ENCODE measurements around the gene LRRC4B. TPM values are rescaled to one million over a fixed set of nuclear protein-coding genes. Genes with fewer than 3 reads are reported as not detected.

The LRRC4B gene
- total RNA-seq, 1 experiment from 2014 or later, result 3.8 TPM

DNA sequence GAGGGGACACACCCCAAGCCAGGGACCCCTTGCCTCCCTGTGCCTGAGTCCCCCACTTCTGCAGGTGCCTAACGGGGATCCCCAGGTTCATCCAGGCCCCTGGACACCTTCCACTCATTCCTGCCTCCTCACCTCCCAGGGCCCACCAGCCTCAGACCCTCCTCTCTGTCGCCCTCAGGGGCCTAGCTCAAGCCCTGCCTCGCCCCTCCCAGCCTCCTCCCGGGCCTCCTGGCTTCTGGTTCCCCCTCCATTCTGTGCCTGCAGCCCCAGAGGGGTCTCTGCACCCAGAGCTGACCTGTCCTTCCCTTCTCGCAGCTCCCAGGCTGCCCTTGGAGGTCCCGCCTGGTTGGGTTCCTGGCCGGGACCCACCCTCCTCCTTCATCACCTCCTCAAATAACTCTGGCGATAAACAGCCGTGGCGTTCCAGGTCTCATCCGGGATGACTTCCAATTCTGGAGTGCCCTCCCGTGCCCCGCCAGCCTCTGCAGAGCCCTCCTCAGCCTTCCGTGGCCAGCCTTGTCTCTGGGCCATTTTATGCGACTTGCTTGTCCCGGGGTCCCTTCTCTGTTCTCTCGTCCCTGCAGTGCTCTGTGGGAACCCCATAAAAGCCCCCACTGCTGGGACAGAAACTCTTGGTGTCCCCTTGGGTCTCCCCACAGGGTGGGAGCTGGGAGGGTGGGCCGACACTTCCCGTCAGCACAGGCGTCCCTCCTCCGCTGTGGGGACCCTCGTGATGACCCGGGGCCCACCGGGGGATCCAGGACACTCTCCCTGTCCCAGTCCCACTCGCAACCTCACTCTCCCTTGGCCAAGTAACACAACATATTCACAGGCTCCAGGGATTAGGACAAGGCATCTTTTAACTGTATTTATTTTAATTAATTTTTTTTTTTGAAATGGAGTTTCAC, 66.4 kb downstream of the LRRC4B start:
- Histone ChIP-seq H2BK20ac (ENCODE audit: low read depth, low read length, poor library complexity, severe bottlenecking) (no peak overlapping the region), H4K20me1 (ENCODE audit: control insufficient read depth, insufficient read depth, insufficient read length) (no peaks in the 10 kb centered on the region), H3K9ac (ENCODE audit: extremely low read depth, insufficient read length, low read length) (no peak overlapping the region), H3T11ph (ENCODE audit: low read length) (no peak overlapping the region), H3K4ac (ENCODE audit: low read depth, low read length) (no peak overlapping the region), H2AK5ac (ENCODE audit: insufficient read length, low read length) (no peak overlapping the region), H3K18ac (ENCODE audit: insufficient read length, low read depth, low read length) (no peak overlapping the region), H3K23ac (ENCODE audit: insufficient read length, low read depth, low read length) (no peak overlapping the region), H3K27ac (ENCODE audit: insufficient read length, low read depth, low read length) (no peak overlapping the region), H3K4me1 (ENCODE audit: insufficient read depth, low read length) (no peaks in the 10 kb centered on the region), H2BK12ac (ENCODE audit: insufficient read length, low read depth, low read length) (no peak overlapping the region), H2BK5ac (ENCODE audit: insufficient read length, low read length) (no peak overlapping the region), H2BK15ac (ENCODE audit: low read depth, low read length) (no peak overlapping the region), H3K79me1 (ENCODE audit: insufficient read depth, low read depth, low read length, poor library complexity, severe bottlenecking) (no peaks in the 10 kb centered on the region), H4K5ac (ENCODE audit: insufficient read length, low read depth, low read length) (no peak overlapping the region), H4K8ac (replicated peaks; ENCODE audit: insufficient read length, low read depth, low read length) (no peak overlapping the region), H3K27me3 (ENCODE audit: insufficient read depth, low read length) (peaks cover 20% of the 10 kb centered on the region; the same call in 1 of the 2 replicates), H4K91ac (ENCODE audit: insufficient read length, low read depth, low read length) (no peak overlapping the region), H3K14ac (ENCODE audit: insufficient read depth, low read length) (no peak overlapping the region; the same call in 1 of the 2 replicates), H2AFZ (ENCODE audit: low read length) (no peak overlapping the region), H3K4me2 (ENCODE audit: insufficient read depth, insufficient read length, low read length) (no peak overlapping the region), H3K9me3 (ENCODE audit: control insufficient read depth, low read depth, low read length) (no peaks in the 10 kb centered on the region), H2BK120ac (ENCODE audit: low read depth, low read length, poor library complexity, severe bottlenecking) (no peak overlapping the region), H3K23me2 (ENCODE audit: insufficient read length, low read depth, low read length, poor library complexity, severe bottlenecking) (peaks cover 3% of the 10 kb centered on the region), H3K79me2 (ENCODE audit: insufficient read depth, low read length) (no peaks in the 10 kb centered on the region), H3K56ac (ENCODE audit: insufficient read length, low read depth, low read length) (no peak overlapping the region)
- DNase-seq, result no peak
- Mint-ChIP-seq H3K4me1 (peaks cover 2 to 8% of the 10 kb centered on the region in 2 experiments; a peak in 3 of 4 replicates), H3K4me3 (no peak overlapping the region; a peak in 1 of 5 replicates), H3K27me3 (ENCODE audit: low read depth) (peaks cover 15% of the 10 kb centered on the region), H3K9me3 (no peaks in the 10 kb centered on the region), H3K36me3 (ENCODE audit: insufficient read depth in 1 of 3, low read depth in 3 of 3) (no peaks in the 10 kb centered on the region; a peak in 3 of 7 replicates), H3K27ac (no peak overlapping the region; a peak in 1 of 7 replicates)
- no CpG with 5 or more reads among the region's 25 CpGs for WGBS (ENCODE audit: extremely low coverage, insufficient read length, low lambda C conversion rate)
- TF ChIP-seq, protein P1, sequence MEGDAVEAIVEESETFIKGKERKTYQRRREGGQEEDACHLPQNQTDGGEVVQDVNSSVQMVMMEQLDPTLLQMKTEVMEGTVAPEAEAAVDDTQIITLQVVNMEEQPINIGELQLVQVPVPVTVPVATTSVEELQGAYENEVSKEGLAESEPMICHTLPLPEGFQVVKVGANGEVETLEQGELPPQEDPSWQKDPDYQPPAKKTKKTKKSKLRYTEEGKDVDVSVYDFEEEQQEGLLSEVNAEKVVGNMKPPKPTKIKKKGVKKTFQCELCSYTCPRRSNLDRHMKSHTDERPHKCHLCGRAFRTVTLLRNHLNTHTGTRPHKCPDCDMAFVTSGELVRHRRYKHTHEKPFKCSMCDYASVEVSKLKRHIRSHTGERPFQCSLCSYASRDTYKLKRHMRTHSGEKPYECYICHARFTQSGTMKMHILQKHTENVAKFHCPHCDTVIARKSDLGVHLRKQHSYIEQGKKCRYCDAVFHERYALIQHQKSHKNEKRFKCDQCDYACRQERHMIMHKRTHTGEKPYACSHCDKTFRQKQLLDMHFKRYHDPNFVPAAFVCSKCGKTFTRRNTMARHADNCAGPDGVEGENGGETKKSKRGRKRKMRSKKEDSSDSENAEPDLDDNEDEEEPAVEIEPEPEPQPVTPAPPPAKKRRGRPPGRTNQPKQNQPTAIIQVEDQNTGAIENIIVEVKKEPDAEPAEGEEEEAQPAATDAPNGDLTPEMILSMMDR (conservative IDR thresholded peaks at IDR 0.05), result no peak
